Neutrophil (primary cell): ENCODE measurements around the gene PEMT.

ENCODE experiments used
- H3K27ac ChIP-seq: fragments of 200-600 bp; sonication (generic); 2 replicates; pipeline ENCODE4 v1.5.1; 2016; ENCODE audit warnings: mild to moderate bottlenecking, moderate library complexity
- H3K27me3 ChIP-seq: fragments of 200-600 bp; sonication (generic); 2 replicates; pipeline ENCODE4 v1.6.0; 2016; ENCODE audit warnings: mild to moderate bottlenecking
- H3K36me3 ChIP-seq: fragments of 200-600 bp; sonication (generic); 2 replicates; pipeline ENCODE4 v1.5.1; 2017
- H3K4me1 ChIP-seq, 2 experiments: fragments of 200-600 bp in 1 of 2; sonication (generic) in 1 of 2; 1 replicate in 1 of 2; 2 replicates in 1 of 2; pipeline versions ENCODE4 v1.5.1 to v1.6.1; 2013 to 2016; ENCODE audit warnings: low read depth in 1 of 2, low read length in 1 of 2, mild to moderate bottlenecking in 1 of 2, moderate library complexity in 1 of 2; ENCODE audit not compliant: control insufficient read depth in 1 of 2, insufficient read depth in 1 of 2
- H3K4me3 ChIP-seq, 2 experiments: fragments of 200-600 bp in 1 of 2; sonication (generic) in 1 of 2; 1 replicate in 1 of 2; 2 replicates in 1 of 2; pipeline ENCODE4 v1.5.1; 2013 to 2016; ENCODE audit warnings: low read depth in 1 of 2, low read length in 1 of 2, mild to moderate bottlenecking in 1 of 2, moderate library complexity in 1 of 2
- H3K9me3 ChIP-seq: fragments of 200-600 bp; sonication (generic); 2 replicates; pipeline ENCODE4 v1.5.1; 2016
- CTCF ChIP-seq: fragments of 200-600 bp; sonication (generic); IDR thresholded peaks from 2 replicates; pipeline ENCODE4 v1.5.1; 2016; ENCODE audit warnings: antibody characterized with exemption

PEMT gene

GRCh38 chr17:17579691-17580090 lies 11.8 kb downstream of the PEMT start:
- no peaks in the 10 kb centered on the region for H3K36me3 ChIP-seq
- no peak overlapping the region for H3K27ac ChIP-seq
- no peak for TF ChIP-seq CTCF
- H3K4me1 ChIP-seq, result no peaks in the 10 kb centered on the region
- H3K9me3 ChIP-seq, result no peaks in the 10 kb centered on the region
- no peaks in the 10 kb centered on the region for H3K27me3 ChIP-seq
- no peak overlapping the region for H3K4me3 ChIP-seq

DNA sequence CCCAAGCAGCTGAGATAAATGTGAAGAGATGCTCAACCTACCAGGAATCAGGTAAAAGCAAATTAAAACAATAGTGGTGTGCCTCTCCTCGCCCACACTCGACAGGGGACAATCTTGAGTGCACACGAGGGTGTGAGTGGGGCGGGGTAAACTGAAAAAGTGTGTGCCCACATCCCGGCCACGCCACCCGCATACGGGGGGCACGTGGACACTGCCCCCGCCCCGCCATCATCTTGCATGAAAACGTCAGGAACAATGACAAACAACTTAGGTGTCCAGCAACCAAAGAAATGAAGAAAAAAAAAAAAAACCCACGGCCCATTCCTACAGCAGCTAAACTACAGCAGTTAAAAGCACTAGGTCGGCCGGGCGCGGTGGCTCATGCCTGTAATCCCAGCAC lies 14.1 kb downstream of the PEMT start:
- H3K27ac ChIP-seq, result no peak overlapping the region
- no peaks in the 10 kb centered on the region for H3K4me1 ChIP-seq
- no peak overlapping the region for H3K4me3 ChIP-seq
- no peaks in the 10 kb centered on the region for H3K27me3 ChIP-seq
- TF ChIP-seq CTCF, result no peak
- H3K36me3 ChIP-seq, result no peaks in the 10 kb centered on the region
- no peaks in the 10 kb centered on the region for H3K9me3 ChIP-seq

DNA sequence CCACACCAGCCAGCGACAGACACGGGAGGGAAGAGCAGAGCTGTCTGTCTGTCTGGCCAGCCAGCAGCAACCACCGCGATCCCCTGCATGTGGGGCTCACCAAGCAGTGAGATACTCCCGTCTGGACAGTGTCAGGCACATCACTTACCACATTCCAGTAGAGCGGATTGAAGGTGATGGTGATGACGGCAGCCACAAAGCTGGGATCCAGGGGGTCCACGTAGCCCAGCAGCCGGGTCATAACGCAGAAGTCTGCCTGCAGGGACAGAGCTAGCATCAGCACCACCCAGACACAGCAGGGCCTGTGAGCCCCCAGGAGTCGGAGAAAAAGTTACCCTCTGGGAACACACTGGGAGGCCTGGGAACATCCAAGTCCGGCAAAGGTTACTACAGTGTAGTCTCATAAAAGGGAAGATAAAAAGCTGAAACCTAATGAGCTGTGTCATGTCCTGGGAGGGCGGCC lies 14.7 kb downstream of the PEMT start:
- Histone ChIP-seq H3K4me3 (no peak overlapping the region), H3K9me3 (no peaks in the 10 kb centered on the region), H3K27me3 (no peaks in the 10 kb centered on the region), H3K4me1 (no peaks in the 10 kb centered on the region), H3K27ac (no peak overlapping the region), H3K36me3 (no peaks in the 10 kb centered on the region)
- no peak for TF ChIP-seq CTCF

DNA sequence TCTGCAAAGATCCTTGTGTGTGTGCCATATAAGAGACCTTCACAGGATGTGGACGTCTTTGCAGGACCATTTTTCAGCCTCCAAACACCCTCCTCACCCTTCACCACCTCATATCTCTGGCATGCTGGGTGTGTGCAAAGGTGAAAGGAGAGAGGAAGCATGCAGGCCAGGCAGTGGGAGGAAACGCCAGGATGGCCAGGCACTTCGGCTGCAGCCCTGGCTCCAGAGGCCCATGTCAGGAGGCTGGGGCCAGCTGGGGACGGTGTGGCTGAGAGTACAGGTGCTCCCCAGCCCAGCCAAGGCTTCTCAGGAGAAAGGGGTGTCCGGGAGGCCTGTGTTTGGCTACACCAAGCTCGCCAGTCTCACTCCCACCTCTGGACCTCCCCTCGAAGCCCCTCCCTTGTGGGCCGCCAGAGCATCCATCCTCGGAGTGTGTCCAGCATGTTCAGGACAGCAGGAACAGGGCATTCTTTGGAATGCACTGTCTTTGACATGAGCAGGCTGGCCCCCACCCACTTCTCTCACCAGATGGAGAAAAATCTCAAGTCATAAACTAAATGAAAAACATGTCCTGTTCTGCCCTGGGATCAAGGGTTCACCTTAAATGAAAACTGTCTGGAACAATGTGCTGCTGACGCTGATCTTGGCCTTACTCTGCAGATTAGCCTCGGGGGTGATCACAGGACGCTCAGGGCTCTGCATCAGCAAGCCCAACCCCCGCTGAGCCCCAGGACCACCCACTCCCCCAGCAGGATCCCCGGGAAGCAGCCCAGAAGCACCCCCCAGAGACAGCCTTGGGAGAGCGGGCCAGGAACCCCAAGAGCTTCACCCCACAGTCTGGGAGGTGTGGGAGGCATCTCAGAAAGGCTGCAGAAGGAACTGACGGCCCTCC lies 15.9 kb downstream of the PEMT start:
- Histone ChIP-seq H3K4me3 (no peak overlapping the region), H3K27me3 (no peaks in the 10 kb centered on the region), H3K27ac (no peak overlapping the region), H3K9me3 (no peaks in the 10 kb centered on the region), H3K4me1 (no peaks in the 10 kb centered on the region), H3K36me3 (no peaks in the 10 kb centered on the region)
- no peak for TF ChIP-seq CTCF

DNA sequence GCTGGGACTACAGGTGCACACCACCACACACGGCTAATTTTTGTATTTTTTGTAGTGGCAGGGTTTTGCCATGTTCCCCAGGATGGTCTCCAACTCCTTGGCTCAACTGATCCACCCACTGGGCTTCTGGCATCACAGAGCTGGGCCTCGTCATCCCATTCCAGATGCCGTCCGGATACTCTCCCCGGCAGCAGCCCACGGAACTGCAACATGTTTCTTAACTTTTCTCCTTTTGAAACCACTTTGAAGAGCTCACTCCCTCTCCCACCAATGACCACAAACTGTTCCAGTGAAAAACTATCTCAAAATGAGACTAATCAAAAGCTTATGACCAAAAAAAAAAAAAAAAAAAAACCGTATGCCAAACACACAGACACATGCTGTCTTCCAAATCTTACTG lies 17.6 kb downstream of the PEMT start:
- Histone ChIP-seq H3K27ac (no peak overlapping the region), H3K4me1 (no peaks in the 10 kb centered on the region), H3K4me3 (no peak overlapping the region), H3K27me3 (no peaks in the 10 kb centered on the region), H3K36me3 (no peaks in the 10 kb centered on the region), H3K9me3 (no peaks in the 10 kb centered on the region)
- TF ChIP-seq CTCF, result no peak
